HCT116 (cell line): ENCODE data around the gene CD3E. TPM values are rescaled to one million over a fixed set of nuclear protein-coding genes. Genes with fewer than 3 reads are reported as not detected.

Source experiments
- ATAC-seq: fragments of 200-7000 bp; cut with Tn5 transposase; 2 replicates; pipeline ENCODE4 v1.9.1; 2020; ENCODE audit warnings: mild to moderate bottlenecking, moderate library complexity
- BruUV-seq: library from RNA; stranded (reverse); fragments of 400-500 nt; replicated peaks from 2 replicates; lab custom pipeline; 2021; lab: Mats Ljungman, UMichigan
- CTCF ChIA-PET: fragments of 300-600 bp; sonication (Branson Sonifier 250); formaldehyde crosslinking; loops from one replicate; lab custom pipeline; 2021; ENCODE audit warnings: antibody characterized with exemption; lab: Charles Lee
- POLR2A ChIA-PET: fragments of 300-600, 350-600 bp; sonication (Branson Sonifier 250); formaldehyde crosslinking; loops from one replicate; lab custom pipeline; 2021; ENCODE audit warnings: antibody characterized with exemption; lab: Charles Lee
- RAD21 ChIA-PET, 2 experiments: fragments of 300-600 bp; sonication (Branson Sonifier 250); formaldehyde crosslinking; loops; one replicate each; lab custom pipeline; 2023; ENCODE audit warnings: low total read pairs in 2 of 2; ENCODE audit not compliant: uncharacterized antibody in 2 of 2, unreplicated experiment in 2 of 2, low non-redundant PET in 1 of 2; lab: Charles Lee
- DNase-seq: peaks from one replicate; pipeline ENCODE4 v3.0.0-alpha.2; 2010; ENCODE audit warnings: low read depth, low spot score
- H2AFZ ChIP-seq: fragments of 200-600 bp; shearing (Covaris generic), sonication (generic); 2 replicates; pipeline ENCODE4 v1.6.1; 2017; ENCODE audit warnings: low read depth, mixed run types, mixed read lengths, antibody characterized with exemption, low read length; ENCODE audit not compliant: poor library complexity, severe bottlenecking
- H3K27ac ChIP-seq: 2 replicates; pipeline ENCODE4 v1.5.1; 2012; ENCODE audit warnings: low read depth, low read length
- H3K27me3 ChIP-seq: fragments of 200-600 bp; sonication (generic); 2 replicates; pipeline ENCODE4 v1.6.1; 2016; ENCODE audit warnings: mixed run types, low read length, mixed read lengths; ENCODE audit not compliant: insufficient read depth
- H3K36me3 ChIP-seq, 2 experiments: fragments of 200-500 bp in 1 of 2; fragments of 200-600 bp in 1 of 2; sonication (Bioruptor generic) in 1 of 2; sonication (generic) in 1 of 2; 2 replicates each; pipeline versions ENCODE4 v1.5.1 to v1.6.1; 2014 to 2016; ENCODE audit warnings: low read length in 2 of 2, inconsistent platforms in 1 of 2, mixed read lengths in 1 of 2, mixed run types in 1 of 2; ENCODE audit not compliant: insufficient read depth in 2 of 2, control insufficient read depth in 1 of 2
- H3K4me1 ChIP-seq, 2 experiments: fragments of 200-600 bp in 1 of 2; sonication (generic) in 1 of 2; 2 replicates each; pipeline versions ENCODE4 v1.5.1 to v1.6.1; 2012 to 2017; ENCODE audit warnings: low read length in 2 of 2, inconsistent platforms in 1 of 2, mild to moderate bottlenecking in 1 of 2, mixed read lengths in 1 of 2, mixed run types in 1 of 2, moderate library complexity in 1 of 2; ENCODE audit not compliant: insufficient read depth in 2 of 2, control insufficient read depth in 1 of 2
- H3K4me2 ChIP-seq: fragments of 200-600 bp; sonication (generic); 2 replicates; pipeline ENCODE4 v1.6.1; 2017; ENCODE audit warnings: mixed run types, low read length, mixed read lengths
- H3K4me3 ChIP-seq, 2 experiments: fragments of 200-600 bp in 1 of 2; sonication (generic) in 1 of 2; replicated peaks in 1 of 2; 2 replicates each; pipeline ENCODE4 v1.5.1; 2011 to 2016; ENCODE audit warnings: low read length in 2 of 2, control low read depth in 1 of 2, low read depth in 1 of 2, mild to moderate bottlenecking in 1 of 2, mixed read lengths in 1 of 2, mixed run types in 1 of 2
- H3K79me2 ChIP-seq: fragments of 200-600 bp; sonication (generic); 2 replicates; pipeline ENCODE4 v1.6.1; 2017; ENCODE audit warnings: mild to moderate bottlenecking, mixed run types, low read length, moderate library complexity, mixed read lengths; ENCODE audit not compliant: insufficient read depth
- H3K9ac ChIP-seq: fragments of 200-600 bp; sonication (generic); 2 replicates; pipeline ENCODE4 v1.6.1; 2016; ENCODE audit warnings: low read length, mixed read lengths
- H3K9me2 ChIP-seq: fragments of 200-600 bp; sonication (generic), shearing (Covaris generic); 2 replicates; pipeline ENCODE4 v1.6.1; 2017; ENCODE audit warnings: mixed run types, mild to moderate bottlenecking, moderate library complexity; ENCODE audit not compliant: insufficient read depth
- H3K9me3 ChIP-seq, 2 experiments: fragments of 200-500 bp in 1 of 2; fragments of 200-600 bp in 1 of 2; sonication (Bioruptor generic) in 1 of 2; sonication (generic) in 1 of 2; 2 replicates each; pipeline ENCODE4 v1.6.1; 2014 to 2017; ENCODE audit warnings: low read length in 2 of 2, mixed read lengths in 2 of 2, inconsistent platforms in 1 of 2, low read depth in 1 of 2, mild to moderate bottlenecking in 1 of 2, mixed run types in 1 of 2, moderate library complexity in 1 of 2; ENCODE audit not compliant: control insufficient read depth in 1 of 2, insufficient read depth in 1 of 2
- H4K20me1 ChIP-seq: fragments of 200-600 bp; sonication (generic), shearing (Covaris generic); 2 replicates; pipeline ENCODE4 v1.6.1; 2017; ENCODE audit warnings: mixed run types, mild to moderate bottlenecking, moderate library complexity; ENCODE audit not compliant: insufficient read depth
- ATF3 ChIP-seq: IDR thresholded peaks from 2 replicates; pipeline ENCODE4 v1.6.1; 2012
- CEBPB ChIP-seq: IDR thresholded peaks from 2 replicates; pipeline ENCODE4 v1.6.1; 2012; ENCODE audit warnings: low read depth
- EGR1 ChIP-seq: IDR thresholded peaks from 2 replicates; pipeline ENCODE4 v1.6.1; 2012; ENCODE audit warnings: low read depth
- ELF1 ChIP-seq: IDR thresholded peaks from 2 replicates; pipeline ENCODE4 v1.6.1; 2012; ENCODE audit warnings: low read depth, borderline replicate concordance
- FOSL1 ChIP-seq: IDR thresholded peaks from 2 replicates; pipeline ENCODE4 v1.6.1; 2012; ENCODE audit warnings: low read depth
- POLR2A ChIP-seq: IDR thresholded peaks from 2 replicates; pipeline ENCODE4 v1.7.0; 2011; ENCODE audit warnings: borderline replicate concordance; ENCODE audit not compliant: insufficient read depth, insufficient read length; ENCODE audit errors: extremely low read depth
- POLR2AphosphoS5 ChIP-seq: IDR thresholded peaks from 2 replicates; pipeline ENCODE4 v1.6.1; 2011; ENCODE audit warnings: mild to moderate bottlenecking, low read depth, low read length, moderate library complexity
- RAD21 ChIP-seq: IDR thresholded peaks from 2 replicates; pipeline ENCODE4 v1.6.1; 2012; ENCODE audit warnings: low read depth, mild to moderate bottlenecking
- SIN3A ChIP-seq: IDR thresholded peaks from 2 replicates; pipeline ENCODE4 v1.6.1; 2012; ENCODE audit warnings: low read depth
- SP1 ChIP-seq: IDR thresholded peaks from 2 replicates; pipeline ENCODE4 v1.6.1; 2012; ENCODE audit warnings: low read depth
- SRF ChIP-seq: IDR thresholded peaks from 2 replicates; pipeline ENCODE4 v1.6.1; 2012; ENCODE audit warnings: low read depth
- TCF7L2 ChIP-seq: IDR thresholded peaks from 2 replicates; pipeline ENCODE4 v1.7.0; 2011; ENCODE audit warnings: borderline replicate concordance, inconsistent platforms; ENCODE audit not compliant: insufficient read depth, insufficient read length; ENCODE audit errors: extremely low read depth
- YY1 ChIP-seq: IDR thresholded peaks from 2 replicates; pipeline ENCODE4 v1.6.1; 2011; ENCODE audit warnings: low read length, low read depth, moderate library complexity, mild to moderate bottlenecking; ENCODE audit not compliant: insufficient replicate concordance; ENCODE audit errors: extremely low read depth
- ZFX ChIP-seq: fragments of 450-650 bp; IDR thresholded peaks from 2 replicates; pipeline ENCODE4 v1.6.1; 2017
- ZNF274 ChIP-seq: fragments of 200-500 bp; sonication (Bioruptor generic); IDR thresholded peaks from 2 replicates; pipeline ENCODE4 v1.6.1; 2014; ENCODE audit warnings: mild to moderate bottlenecking, low read depth, low read length, inconsistent platforms
- intact Hi-C: fragments of 100-400 bp; cut with micrococcal nuclease; formaldehyde crosslinking; loops from 2 replicates; pipeline ENCODE4 v1.10.0; 2022
- total RNA-seq: library from RNA; stranded (reverse); gene quantifications from one replicate; pipeline ENCODE4 v1.2.1, GENCODE V29; 2021; ENCODE audit not compliant: unreplicated experiment
- TF ChIP-seq, protein P1 (sequence below): IDR thresholded peaks from 2 replicates; pipeline ENCODE4 v1.6.1; 2012
- TF ChIP-seq, protein P2 (sequence below): IDR thresholded peaks from 2 replicates; pipeline ENCODE4 v1.6.1; 2012; ENCODE audit warnings: low read depth

CD3E gene
- total RNA-seq, 1 experiment from 2014 or later = 0.79 TPM

DNA sequence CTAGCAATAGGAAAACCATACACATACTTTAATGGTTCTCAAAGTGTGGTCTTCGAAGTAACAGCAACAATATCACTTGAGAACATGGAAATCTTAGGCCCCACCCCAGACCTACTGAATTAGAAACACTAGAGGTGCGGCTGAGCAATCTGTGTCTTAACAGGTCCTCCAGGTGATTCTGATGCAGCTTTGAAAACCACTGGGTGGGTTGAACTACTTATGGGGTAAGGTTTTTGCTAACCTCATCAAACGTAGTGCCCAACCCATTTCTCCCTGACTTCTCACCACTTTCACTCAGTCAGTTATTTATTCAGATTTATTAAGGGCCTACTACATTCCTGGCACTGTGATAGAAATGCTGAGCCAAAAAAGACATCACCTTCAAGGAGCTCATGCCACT, 44.2 kb upstream of the CD3E start:
- no TSS peak for BruUV-seq
- Histone ChIP-seq H3K9ac (no peak overlapping the region), H3K4me2 (no peak overlapping the region), H3K79me2 (no peaks in the 10 kb centered on the region), H4K20me1 (no peaks in the 10 kb centered on the region), H3K4me3 (no peak overlapping the region), H3K36me3 (peaks cover 0 to 2% of the 10 kb centered on the region in 2 experiments; a peak in 1 of 4 replicates), H3K9me2 (no peaks in the 10 kb centered on the region), H3K27ac (no peak overlapping the region), H3K9me3 (no peaks in the 10 kb centered on the region), H3K27me3 (no peaks in the 10 kb centered on the region), H2AFZ (no peak overlapping the region), H3K4me1 (peaks cover 14 to 21% of the 10 kb centered on the region in 2 experiments; a peak in 3 of 4 replicates)
- ATAC-seq (no peak), DNase-seq (no peak)
- intact Hi-C loops = no loop called here
- CTCF ChIA-PET = no interaction called here
- POLR2A ChIA-PET = interaction anchor here (1.3 kb wide), 1 partner anchor 17 kb away, joined by 3 read pairs; no protein-coding TSS in a partner anchor
- RAD21 ChIA-PET = no interaction called here
- TF ChIP-seq CEBPB (no peak), ZNF274 (no peak), ATF3 (no peak), ELF1 (no peak), POLR2A (no peak), SP1 (no peak), SRF (no peak), YY1 (no peak), ZFX (no peak), TCF7L2 (no peak), POLR2AphosphoS5 (no peak), FOSL1 (no peak), EGR1 (no peak), RAD21 (no peak), SIN3A (no peak)
- TF ChIP-seq, protein P1, sequence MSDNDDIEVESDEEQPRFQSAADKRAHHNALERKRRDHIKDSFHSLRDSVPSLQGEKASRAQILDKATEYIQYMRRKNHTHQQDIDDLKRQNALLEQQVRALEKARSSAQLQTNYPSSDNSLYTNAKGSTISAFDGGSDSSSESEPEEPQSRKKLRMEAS = no peak
- TF ChIP-seq, protein P2, sequence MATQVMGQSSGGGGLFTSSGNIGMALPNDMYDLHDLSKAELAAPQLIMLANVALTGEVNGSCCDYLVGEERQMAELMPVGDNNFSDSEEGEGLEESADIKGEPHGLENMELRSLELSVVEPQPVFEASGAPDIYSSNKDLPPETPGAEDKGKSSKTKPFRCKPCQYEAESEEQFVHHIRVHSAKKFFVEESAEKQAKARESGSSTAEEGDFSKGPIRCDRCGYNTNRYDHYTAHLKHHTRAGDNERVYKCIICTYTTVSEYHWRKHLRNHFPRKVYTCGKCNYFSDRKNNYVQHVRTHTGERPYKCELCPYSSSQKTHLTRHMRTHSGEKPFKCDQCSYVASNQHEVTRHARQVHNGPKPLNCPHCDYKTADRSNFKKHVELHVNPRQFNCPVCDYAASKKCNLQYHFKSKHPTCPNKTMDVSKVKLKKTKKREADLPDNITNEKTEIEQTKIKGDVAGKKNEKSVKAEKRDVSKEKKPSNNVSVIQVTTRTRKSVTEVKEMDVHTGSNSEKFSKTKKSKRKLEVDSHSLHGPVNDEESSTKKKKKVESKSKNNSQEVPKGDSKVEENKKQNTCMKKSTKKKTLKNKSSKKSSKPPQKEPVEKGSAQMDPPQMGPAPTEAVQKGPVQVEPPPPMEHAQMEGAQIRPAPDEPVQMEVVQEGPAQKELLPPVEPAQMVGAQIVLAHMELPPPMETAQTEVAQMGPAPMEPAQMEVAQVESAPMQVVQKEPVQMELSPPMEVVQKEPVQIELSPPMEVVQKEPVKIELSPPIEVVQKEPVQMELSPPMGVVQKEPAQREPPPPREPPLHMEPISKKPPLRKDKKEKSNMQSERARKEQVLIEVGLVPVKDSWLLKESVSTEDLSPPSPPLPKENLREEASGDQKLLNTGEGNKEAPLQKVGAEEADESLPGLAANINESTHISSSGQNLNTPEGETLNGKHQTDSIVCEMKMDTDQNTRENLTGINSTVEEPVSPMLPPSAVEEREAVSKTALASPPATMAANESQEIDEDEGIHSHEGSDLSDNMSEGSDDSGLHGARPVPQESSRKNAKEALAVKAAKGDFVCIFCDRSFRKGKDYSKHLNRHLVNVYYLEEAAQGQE = no peak
